Thymus (tissue), 11 donors: Measurements from ENCODE around the gene CRYAA. TPM values are rescaled to one million over a fixed set of nuclear protein-coding genes. Genes with fewer than 3 reads are reported as not detected.
"Not testable (repeated sequence)": the region's sequence is repeated elsewhere in the genome, so short reads cannot be mapped to it uniquely, and the experiment has no call there.

Experiments used
- DNase-seq, 9 donors: peaks; one replicate each; pipeline ENCODE4 v3.0.0-alpha.2; 2013; ENCODE audit warnings: low spot score in 9 of 9, low read depth in 6 of 9, missing footprints in 1 of 9
- H3K27ac ChIP-seq, 2 donors: one replicate each; pipeline ENCODE4 v1.5.1; 2013; ENCODE audit warnings: control low read depth in 1 of 2, low read depth in 1 of 2, low read length in 1 of 2, mild to moderate bottlenecking in 1 of 2, moderate library complexity in 1 of 2
- H3K27me3 ChIP-seq, 2 donors: one replicate each; pipeline ENCODE4 v1.5.1; 2013; ENCODE audit warnings: low read length in 1 of 2; ENCODE audit not compliant: control insufficient read depth in 2 of 2, insufficient read depth in 1 of 2
- H3K36me3 ChIP-seq, 2 donors: one replicate each; pipeline ENCODE4 v1.5.1; 2013; ENCODE audit warnings: low read length in 1 of 2, mild to moderate bottlenecking in 1 of 2, moderate library complexity in 1 of 2; ENCODE audit not compliant: control insufficient read depth in 2 of 2, insufficient read depth in 2 of 2
- H3K4me1 ChIP-seq, 2 donors: one replicate each; pipeline ENCODE4 v1.5.1; 2013; ENCODE audit warnings: low read length in 2 of 2; ENCODE audit not compliant: control insufficient read depth in 2 of 2, insufficient read depth in 2 of 2
- H3K4me3 ChIP-seq, 2 donors: one replicate each; pipeline ENCODE4 v1.5.1; 2013; ENCODE audit warnings: low read length in 2 of 2, control low read depth in 1 of 2, mild to moderate bottlenecking in 1 of 2
- H3K9me3 ChIP-seq, 2 donors: one replicate each; pipeline ENCODE4 v1.5.1; 2013; ENCODE audit warnings: low read length in 1 of 2, mild to moderate bottlenecking in 1 of 2; ENCODE audit not compliant: control insufficient read depth in 2 of 2, insufficient read depth in 1 of 2
- WGBS: extraction: QIAGEN DNeasy Blood & Tissue Kit; methylation state at CpG from one replicate; pipeline ENCODE4 v1.1.7; 2013; 5-methylcytosine and 5-hydroxymethylcytosine counted together
- polyA plus RNA-seq: library from polyadenylated mRNA; stranded (reverse); fragments of 200-250 nt; gene quantifications from one replicate; pipeline ENCODE4 v1.2.3, GENCODE V29; 2013
- total RNA-seq: library from RNA; stranded (reverse); fragments of 120-200 nt; gene quantifications from one replicate; pipeline ENCODE4 v1.2.4, GENCODE V29; 2013
- donor health status: healthy.

The CRYAA gene
- total and polyA plus RNA-seq, 2 donors: 2.3 TPM; not detected in 1

DNA sequence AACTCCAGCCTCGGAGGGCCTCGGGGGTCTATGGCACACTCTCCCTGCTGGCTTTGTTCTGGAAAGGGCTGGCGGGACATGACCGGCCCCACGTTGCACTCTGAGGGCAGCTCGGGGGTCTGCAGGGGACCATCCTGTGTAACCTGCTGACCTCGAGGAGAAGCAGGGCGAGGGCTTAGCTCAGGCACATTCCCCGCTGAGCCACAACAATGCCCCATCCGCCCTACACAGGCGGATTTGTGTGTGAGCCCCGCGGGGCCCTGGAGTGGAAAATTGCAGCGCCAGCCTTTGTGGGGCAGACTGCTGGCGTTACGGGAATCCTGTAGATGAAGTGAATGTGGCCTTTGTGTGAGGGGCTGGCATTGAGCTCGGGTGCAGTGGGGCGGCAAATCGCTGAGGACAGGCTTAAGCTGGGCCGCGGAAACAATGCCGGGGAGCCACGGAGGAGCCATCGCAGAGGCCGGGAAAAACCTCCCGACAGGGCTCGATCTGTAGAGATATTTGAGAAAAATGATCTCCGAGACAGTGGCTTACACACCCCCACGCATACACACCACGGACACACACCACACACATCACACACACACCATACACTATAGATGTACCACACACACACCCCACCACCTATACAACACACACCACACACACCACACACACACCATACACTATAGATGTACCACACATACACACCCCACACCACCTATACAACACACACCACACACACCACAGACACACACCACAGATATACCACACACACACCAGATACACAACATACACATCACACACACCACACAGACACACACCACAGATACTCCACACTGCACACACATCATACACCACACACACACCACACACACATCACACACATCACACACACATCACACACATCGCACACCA is 9.3 kb upstream of the CRYAA start:
- not testable (repeated sequence) for H3K27me3 ChIP-seq, H3K36me3 ChIP-seq, H3K4me3 ChIP-seq, H3K9me3 ChIP-seq, H3K27ac ChIP-seq, H3K4me1 ChIP-seq, DNase-seq
- 80% methylated on average over 2 of the region's 31 CpGs for WGBS

DNA sequence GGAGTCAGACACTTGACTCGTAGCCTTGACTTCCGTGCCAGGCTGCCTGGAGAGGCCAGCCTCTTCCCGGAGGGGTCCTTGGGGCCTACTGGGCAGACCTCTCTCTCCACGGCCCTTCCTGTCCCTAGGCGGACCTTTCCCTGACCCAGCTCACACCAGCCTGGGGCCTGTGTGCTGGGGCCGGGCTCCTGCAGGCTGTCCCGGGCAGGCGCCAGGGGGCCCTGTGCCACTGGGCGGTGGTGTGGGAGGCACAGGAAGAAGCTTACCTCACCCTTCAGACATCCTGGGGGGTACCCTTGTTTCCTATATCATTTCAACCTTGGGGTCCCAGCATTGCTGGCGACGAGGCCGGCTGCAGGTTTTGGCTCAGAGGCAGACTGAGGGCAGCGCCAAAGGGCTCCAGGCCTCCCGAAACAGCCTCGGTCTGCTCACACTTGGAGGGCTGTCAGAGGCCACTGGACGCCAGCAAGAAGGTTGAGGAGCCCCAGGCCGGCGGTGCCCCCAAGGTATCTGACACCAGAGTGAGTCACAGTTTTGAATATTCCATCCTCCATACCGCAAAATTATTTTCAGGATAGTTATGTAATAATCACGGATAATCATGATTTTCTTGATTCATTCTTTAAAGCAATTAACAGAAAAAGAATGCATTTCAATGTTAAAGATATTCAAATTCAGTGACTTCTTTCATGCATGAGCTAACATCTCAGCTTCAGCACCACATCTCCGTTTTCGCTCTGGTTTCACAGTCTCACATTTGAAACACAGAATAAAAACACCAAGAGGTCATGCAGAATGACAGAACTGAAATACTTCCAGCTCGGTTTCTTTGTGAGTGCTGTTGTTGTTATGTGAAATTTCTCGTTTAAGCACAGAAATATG is 6.7 kb upstream of the CRYAA start:
- not testable (repeated sequence) for H3K27me3 ChIP-seq, DNase-seq, H3K4me3 ChIP-seq, H3K27ac ChIP-seq, H3K4me1 ChIP-seq, H3K9me3 ChIP-seq, H3K36me3 ChIP-seq
- no CpG with 5 or more reads among the region's 24 CpGs for WGBS

DNA sequence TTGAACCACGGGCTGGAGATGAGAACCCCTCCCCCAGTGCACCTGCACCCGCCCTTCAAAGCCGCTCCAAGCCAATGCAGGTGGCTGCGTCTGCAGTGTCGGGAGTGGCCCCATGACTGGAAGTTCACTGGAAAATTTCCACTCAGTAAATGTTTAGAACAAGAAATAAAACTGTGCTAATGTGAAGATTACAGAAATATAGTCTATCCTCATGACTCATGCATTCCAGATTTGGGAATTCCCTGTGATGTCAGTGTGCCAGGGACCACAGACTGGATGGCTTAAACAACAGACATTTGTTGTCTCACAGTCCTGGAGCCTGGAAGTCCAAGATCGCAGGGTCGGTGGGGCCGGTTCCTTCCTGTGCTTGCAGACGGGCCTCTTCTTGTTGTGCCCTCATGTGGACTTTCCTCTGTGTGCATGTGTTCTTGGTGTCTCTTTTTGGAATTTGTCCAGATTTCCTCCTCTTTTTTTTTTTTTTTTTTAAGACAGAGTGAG is 6.1 kb upstream of the CRYAA start:
- not testable (repeated sequence) for H3K36me3 ChIP-seq, H3K9me3 ChIP-seq, DNase-seq, H3K27ac ChIP-seq, H3K27me3 ChIP-seq, H3K4me1 ChIP-seq, H3K4me3 ChIP-seq
- WGBS: no CpG with 5 or more reads among the region's 9 CpGs

DNA sequence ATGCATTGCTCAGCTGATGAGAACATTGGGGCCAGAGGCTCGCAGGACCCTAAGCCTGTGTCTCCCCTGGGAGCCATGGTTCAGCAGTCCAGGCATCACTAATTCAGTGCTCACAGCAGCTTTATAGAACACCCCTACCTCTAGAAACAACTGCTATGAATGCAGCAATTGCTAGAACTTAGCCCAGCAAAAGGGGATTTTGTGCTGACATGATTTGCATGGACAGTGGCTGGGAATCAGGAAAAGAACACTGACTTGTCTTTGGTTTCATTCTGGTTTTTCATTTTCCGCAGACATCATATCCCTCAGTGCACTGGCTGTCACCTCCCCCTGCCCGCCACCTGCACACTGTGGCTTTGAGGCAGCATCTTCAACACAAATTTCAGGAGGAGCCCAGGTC is 4.0 kb upstream of the CRYAA start:
- WGBS: no CpG with 5 or more reads among the region's 3 CpGs
- DNase-seq: not testable (repeated sequence)

DNA sequence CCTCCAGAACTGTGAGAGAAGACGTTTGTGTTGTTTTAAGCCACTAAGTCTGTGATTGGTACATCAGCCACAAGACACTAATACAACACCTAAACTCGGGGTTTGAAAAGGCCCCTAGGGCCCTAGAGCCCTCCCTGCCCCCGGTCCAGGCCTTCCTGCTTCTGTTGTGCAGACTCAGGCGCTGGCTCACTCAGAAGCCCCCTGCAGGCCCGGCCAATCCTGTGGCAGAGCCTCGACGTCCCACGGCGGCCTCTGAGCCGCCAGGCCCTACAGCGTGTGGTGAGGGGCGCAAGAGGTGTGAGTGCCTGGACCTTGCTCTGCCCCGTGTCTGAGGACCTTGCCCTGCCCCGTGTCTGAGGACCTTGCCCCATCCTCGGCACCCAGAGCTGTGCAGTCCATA is 3.1 kb upstream of the CRYAA start:
- H3K27ac ChIP-seq, H3K36me3 ChIP-seq, H3K4me3 ChIP-seq, H3K9me3 ChIP-seq, H3K27me3 ChIP-seq, DNase-seq, H3K4me1 ChIP-seq: not testable (repeated sequence)
- 94% methylated on average over 3 of the region's 15 CpGs for WGBS

More for the DNA sequence above, 4.0 kb upstream of the CRYAA start:
- not testable (repeated sequence) for H3K4me3 ChIP-seq, H3K27me3 ChIP-seq, H3K9me3 ChIP-seq, H3K4me1 ChIP-seq, H3K27ac ChIP-seq, H3K36me3 ChIP-seq

DNA sequence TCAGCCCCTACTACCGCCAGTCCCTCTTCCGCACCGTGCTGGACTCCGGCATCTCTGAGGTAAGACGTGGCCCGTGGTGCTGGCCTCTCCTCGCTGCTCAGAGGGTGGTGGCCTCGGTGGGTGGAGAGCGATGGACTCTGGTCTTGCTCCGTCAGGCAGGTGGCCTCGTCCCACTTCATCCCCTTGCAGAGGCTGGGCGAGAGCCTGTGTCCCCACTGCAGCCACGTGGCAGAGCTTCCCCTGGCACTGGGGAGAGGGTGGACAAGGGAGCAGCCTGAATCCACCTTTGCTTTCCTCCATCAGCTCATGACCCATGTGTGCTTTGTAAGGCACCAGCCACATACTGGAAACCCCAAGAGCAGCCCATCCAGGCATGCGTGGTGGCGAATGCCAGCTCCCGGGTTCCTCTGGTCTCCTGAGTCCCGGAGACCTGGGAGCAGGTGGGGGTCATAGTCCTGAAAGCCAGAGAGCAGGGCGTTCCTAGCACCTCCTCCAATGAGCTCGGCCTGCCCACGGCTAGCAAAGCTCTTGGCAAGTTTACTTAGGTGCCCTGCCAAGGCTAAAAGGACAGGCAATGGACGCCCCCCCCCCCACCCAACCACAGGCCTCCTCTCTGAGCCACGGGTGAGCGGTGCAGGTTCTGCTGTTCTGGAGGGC is 550 bp downstream of the CRYAA start:
- not testable (repeated sequence) for H3K36me3 ChIP-seq, H3K27me3 ChIP-seq, DNase-seq, H3K4me3 ChIP-seq, H3K4me1 ChIP-seq, H3K27ac ChIP-seq, H3K9me3 ChIP-seq
- 88% methylated on average over 6 of the region's 23 CpGs for WGBS

DNA sequence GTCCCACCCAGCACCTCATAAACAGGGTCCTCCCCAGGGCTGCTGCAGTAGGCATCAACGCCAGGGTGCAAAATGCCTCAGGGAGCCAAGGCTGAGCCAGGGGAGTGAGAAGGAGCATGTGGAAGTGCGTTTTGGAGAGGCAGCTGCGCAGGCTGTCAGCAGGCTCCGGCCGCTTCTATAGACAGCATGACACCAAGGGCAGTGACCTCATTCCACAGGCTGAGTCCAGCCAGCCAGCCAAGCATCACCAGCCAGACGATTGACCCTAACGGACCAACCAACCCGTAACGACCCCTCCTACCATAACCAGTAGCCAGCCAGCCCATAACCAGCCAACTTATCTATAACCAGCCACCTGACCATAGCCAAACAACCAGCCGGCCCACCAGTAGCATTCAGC is 1.1 kb downstream of the CRYAA start:
- not testable (repeated sequence) for H3K4me3 ChIP-seq, H3K9me3 ChIP-seq, DNase-seq, H3K27ac ChIP-seq, H3K36me3 ChIP-seq, H3K4me1 ChIP-seq, H3K27me3 ChIP-seq
- WGBS: no CpG with 5 or more reads among the region's 10 CpGs

DNA sequence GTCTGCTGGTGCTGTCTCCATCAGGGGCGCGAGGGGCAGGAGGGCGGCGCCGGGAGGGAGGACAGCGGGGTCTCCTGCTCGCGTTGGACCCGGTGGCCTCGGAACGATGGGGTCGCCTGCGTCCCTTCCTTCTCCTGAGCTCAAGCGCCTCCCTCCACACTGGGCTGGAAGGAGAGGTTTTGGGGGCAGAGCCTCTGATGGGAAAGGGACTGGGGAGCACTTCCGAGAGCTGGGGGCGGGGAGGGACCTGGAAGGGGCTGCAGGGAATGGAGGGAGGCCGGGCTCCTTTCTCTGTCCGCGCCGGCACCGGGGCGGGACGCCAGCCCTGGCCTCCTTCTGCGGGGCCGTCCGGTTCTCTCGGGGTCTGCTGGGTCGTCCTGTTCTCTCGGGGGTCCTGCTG is 4.0 kb downstream of the CRYAA start:
- H3K36me3 ChIP-seq, H3K4me1 ChIP-seq, H3K27me3 ChIP-seq, H3K9me3 ChIP-seq, DNase-seq, H3K4me3 ChIP-seq, H3K27ac ChIP-seq: not testable (repeated sequence)
- WGBS: 19% methylated on average over 3 of the region's 29 CpGs

DNA sequence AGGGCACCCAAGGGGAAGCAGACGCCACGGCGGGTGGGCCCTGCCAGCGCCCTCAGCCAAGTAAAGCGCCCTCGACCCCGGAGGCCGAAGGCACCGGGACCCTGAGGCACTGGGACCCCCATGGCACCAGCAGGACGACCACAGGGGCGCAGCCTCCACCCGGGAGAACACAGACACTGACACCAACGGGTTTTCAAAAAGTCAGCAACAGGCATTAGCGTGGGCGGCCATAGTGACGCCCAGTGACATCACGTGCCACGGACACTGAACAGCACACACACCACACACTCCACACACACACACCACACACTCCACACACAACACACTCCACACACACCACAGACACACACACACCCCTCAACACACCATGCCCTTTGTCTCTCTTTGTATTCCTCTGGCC is 4.6 kb downstream of the CRYAA start:
- H3K4me3 ChIP-seq, H3K9me3 ChIP-seq, DNase-seq, H3K27me3 ChIP-seq, H3K27ac ChIP-seq, H3K4me1 ChIP-seq, H3K36me3 ChIP-seq: not testable (repeated sequence)
- 37% methylated on average over 9 of the region's 18 CpGs for WGBS
